GM10847 (cell line): ENCODE measurements around the gene FLNA.

Source experiments
- POLR2A ChIP-seq: IDR thresholded peaks from 2 replicates; pipeline ENCODE4 v1.6.1; 2011; ENCODE audit not compliant: insufficient read length; ENCODE audit errors: extremely low read depth

Gene FLNA

DNA sequence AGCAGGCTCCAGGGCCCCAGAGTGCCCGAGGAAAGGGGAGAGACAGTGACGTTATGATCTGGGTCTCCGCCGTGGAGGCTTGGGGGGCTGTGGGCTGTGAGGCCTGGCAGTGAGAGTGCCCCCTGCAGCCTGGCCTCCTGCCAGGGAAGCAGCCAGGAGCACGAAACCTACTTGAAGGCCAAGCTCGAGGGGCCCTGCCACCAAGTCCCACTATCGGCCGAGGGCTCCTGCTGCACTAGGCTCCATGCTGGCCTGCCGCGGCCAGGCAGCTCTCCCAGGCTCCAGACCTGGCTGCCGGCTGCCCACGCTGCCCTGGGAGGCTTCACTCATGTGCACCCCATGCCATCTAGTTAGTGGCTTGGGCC is 18.7 kb downstream of the FLNA start:
- TF ChIP-seq POLR2A, result no peak

DNA sequence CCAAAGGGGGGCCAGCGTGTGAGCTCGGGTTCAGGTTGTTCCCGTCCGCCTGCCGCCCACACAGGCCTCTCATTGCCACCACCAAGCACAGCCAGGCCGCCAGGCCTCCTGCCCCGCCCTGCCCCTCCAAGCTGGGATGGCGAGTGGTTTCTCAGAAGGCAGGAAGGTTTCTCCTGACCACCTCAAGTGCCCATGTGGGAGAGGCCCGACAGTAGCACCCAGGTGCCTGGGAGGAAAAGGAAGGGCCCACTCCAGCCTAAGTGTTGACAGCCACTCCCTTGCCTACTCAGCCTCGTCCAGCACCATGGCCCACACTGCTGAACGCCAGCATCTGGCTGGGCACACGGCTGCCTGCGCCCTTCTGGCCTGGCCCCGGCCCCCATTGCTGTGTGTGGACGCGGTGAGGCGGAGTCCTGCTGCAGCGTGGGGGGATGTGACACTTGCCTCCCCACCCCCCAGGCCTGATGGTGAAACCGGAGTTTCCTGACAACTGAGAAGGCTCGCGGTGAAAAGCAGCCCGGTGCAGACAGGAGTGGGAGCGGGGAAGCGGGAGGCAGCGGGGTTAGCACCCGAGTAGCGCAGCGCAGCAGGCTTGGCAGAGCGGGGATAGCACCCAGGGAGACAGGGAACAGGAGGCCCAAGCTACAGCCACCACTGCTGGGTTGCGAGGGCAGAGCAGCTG is 19.2 kb downstream of the FLNA start:
- no peak for TF ChIP-seq POLR2A

DNA sequence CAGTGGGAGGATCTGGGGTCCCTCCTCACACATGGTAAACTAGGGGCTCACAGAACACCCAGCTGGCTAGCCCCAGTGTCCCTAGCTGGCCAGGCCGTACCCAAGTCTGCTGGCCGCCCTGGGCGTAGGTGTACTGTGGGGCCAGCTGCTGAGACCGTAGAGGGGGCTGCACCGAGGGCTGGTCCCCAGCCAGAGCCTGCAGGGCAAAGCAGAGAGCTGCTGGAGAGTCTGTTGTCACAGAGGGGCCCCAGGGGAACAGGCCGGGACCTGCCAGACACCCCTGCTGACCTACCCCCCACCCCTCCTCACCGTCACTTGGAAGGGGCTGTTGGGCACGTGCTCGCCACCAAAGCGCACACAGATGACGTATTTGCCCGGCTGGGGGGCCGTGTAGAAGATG is 19.9 kb downstream of the FLNA start:
- TF ChIP-seq POLR2A, result no peak

DNA sequence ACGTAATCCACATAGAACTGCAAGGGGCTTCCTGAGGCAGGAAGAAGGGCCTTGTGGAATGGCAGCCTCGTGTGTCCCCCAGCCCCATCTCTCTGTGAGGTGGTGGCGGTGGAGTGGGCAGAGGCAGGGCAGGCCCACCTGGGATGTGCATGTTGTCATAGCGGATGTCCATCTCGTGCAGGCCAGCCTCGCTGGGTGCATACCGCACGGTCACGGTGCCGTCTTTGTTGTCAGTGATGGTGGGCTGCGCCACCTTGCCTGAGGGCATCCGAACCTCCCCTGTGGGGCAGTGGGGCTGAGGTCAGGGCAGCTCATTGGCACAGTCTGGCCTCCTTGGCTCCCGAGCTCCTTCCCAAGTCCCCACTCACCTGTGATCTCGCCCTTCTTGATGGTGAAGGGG is 20.4 kb downstream of the FLNA start:
- no peak for TF ChIP-seq POLR2A

DNA sequence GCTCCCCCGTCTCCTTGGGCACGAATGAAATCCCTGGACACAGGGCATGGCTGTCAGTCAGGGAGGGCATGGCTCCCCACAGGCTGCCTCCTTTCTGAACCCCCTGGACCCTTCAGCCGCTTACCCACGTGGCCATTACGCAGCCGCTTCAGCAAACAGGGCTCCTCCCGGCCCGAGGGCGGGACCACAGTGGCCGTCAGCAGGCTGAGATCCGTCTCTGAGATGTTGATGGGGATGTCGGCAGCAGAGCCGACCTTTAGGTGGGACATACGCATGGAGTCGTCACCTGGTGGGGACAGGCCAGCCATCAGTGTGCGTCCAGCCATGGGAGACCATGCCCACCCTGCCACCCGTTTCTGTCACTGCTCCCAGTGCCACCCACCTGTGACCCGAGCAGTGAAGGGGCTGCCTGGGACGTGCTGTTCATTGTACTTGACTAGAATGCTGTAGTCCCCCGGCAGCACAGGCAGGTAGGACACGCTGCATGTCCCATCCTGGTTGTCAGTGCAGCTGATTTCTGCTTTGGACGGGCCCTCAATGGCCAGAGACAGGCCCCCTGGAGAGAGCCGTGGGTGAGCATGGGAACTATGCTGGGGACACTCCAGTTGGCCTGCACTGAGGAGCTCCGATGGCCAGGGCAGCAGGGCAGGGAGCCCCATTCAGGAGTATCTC is 21.1 kb downstream of the FLNA start:
- TF ChIP-seq POLR2A, result no peak

DNA sequence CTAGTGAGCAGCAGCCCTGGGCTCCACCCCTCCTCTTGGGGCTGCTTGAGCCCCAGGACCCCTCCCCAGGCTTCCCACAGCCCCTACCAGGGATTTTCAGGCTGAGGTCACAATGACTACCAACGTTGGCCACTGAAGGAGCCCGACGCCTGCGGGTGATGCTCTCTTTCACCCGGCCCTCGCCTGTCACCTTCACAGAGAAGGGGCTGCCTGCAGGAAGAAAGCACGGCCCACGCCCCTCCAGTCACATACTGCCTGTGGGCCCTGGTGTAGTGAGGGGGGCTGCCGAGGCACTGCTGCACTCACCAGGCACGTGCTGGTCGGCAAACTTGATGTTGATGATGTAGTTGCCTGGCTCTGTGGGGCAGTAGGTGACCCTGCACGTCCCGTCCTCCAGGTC is 22.0 kb downstream of the FLNA start:
- TF ChIP-seq POLR2A, result no peak

DNA sequence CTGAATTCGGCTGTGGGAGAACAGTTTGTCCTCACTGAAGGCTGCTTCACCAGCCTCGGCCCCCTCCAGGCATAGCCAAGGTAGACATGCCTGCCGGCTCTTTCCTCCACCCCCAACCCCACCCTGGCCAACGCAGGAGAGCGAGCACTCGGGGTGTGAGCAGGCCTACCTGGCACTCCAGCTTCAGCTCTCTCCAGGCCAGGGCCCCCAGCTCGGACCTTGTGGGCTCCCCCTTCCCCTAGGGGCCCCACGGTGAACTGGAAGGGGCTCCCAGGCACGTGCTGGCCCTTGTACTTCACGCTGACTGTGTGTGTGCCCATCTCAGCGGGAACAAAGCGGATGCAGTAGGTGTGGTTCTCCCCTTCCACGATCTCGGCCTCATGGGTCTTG is 22.4 kb downstream of the FLNA start:
- no peak for TF ChIP-seq POLR2A

DNA sequence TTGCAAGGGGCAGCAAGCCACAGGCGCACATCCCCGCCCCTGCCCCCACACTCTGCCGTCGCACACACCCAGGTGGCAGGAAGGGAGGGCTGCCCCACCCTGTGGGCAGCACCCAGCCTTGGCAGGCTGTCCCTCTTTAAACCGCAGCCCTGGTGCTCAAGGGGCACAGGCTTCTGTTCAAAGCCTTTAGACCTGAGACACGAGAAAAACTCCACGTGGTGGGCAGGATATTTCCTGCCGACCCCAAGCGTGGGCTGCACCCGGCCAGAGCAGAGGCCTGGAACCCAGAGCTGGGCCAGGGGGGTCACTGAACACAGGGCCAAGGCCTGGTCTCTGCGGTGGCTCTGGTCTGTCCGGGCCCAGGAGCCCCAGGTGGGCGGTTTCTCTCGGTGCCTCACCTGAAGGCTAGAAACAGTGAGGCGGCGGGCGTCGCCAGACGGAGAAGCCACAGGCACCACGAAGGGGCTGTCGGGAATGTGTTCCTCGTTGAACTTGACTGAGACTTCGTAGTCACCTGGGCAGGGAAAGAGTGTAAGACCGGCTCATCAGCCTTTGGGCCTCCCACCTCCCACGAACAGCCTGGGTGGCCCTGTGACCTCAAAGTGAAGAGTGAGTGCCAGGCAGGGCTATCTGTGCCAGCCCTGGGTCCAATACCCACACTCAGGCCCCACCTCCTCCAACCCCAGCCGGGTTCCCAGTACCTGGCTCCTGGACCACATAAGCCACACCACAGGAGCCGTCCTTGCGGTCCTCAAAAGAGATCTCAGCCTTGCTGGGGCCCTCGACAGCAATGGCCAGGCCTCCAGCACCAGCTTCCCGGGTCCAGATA is 23.0 kb downstream of the FLNA start:
- TF ChIP-seq POLR2A, result no peak

DNA sequence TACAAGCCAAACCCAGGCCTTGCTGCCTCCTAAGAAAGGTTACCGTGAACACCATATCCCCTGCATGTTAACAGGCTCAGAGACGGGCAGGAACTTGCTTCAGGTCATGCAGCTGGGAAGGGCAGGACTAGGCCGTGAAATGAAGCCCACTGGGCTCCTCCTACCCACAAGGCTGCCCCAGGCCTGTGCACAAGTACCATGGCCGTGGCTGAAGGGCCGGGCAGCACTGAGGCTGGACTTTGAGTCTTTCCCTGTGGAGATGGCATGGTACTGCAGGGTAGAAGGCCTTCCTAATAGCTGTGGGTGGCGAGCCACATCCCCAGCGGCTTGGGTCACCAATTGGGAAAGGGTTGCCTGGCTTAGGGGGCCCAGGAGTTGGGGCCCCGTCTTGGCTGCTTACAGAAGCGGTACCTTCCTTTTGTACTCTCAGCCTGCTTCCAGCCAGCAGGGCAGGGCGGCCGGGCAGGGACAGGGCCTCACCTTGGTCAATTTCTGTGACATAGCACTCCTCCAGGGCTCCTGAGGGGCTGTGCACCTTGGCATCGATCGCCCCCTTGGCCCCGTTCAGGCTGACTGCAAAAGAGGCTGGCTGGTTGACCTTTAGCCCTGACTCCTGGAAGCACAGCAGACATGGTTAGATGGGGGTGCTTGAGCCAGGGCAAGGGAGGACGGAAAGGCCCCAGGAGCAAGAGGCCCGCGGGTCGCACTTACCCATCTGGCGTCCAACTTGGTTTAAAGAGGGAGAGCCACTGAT is 23.8 kb downstream of the FLNA start:
- no peak for TF ChIP-seq POLR2A

DNA sequence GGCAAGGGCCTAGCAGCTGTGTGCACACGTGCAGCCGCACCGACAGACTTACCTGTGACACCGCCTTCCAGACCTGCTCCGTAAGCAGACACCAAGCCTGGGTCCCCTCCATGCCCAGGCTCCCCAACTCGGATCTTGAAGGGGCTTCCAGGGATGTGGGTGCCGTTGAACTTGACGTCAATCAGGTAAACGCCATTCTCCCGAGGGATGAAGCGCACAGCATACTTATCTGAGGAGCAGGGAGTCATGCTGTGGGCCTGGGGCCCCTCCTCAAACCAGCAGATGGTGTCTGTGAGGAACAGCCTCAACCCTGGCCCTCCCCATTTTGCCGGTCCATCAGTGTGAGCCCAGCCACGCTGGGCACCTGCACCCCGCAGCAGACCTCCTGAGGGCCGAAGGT is 24.5 kb downstream of the FLNA start:
- TF ChIP-seq POLR2A, result no peak

DNA sequence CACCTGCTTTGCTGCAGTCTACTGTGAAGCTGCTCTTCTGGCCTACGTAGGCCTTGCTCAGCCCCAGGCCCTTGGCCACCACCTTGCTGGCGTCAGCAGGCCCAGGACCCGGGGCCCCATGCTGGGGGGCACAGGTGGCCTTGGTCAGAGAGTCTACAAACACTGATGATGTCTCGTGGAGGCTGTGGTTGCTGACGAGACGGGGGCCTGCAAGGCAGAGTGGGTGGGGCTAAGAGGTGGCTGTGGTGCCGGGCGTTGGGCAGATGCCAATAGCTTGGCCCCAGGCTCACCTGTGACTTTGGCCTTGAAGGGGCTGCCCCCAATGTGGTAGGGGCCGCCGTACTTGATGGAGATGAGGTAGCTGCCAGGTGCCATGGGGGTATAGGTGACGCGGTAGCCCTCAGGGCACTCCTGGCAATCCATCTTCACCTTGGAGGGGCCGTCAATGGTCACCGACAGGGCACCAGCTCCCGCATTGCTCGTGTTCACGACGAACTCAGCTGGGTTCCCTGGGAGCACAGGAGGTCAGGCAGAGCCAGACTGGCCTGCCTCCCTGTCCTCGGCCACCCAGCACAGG is 25.0 kb downstream of the FLNA start:
- TF ChIP-seq POLR2A, result no peak

DNA sequence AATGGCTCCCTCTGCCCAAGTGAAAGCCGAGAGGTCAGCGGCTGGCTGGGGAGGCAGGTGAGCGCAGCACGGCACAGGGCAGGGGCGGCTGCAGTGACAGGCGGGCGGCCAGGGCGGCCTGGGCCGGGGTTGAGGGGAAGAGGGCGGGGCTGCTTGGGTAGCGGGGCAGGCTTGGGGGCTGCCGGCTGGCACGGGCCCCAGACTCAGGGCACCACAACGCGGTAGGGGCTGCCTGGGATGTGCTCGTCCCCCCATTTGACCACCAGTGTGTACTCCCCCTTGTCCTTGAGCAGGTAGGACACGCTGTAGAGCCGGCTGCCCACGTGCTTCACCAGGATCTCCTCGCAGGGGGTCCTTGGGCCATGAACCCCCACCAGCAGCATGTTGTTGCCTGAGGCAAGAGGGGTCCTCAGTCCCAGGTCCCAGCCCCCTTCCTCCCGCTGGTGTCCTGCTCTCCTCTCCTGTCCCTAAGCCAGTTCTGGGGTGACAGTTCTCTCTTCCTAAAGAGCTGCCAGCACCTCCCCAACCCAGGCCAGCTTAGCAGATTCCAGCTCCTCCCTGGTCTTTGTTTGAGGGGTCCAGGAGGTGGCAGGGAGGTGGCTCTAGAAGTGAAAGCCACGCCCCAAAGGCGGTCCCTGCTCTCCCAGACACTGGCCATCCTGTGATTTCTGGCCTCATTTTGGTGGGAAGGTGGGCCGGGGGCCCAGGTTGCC is 25.6 kb downstream of the FLNA start:
- TF ChIP-seq POLR2A, result no peak

DNA sequence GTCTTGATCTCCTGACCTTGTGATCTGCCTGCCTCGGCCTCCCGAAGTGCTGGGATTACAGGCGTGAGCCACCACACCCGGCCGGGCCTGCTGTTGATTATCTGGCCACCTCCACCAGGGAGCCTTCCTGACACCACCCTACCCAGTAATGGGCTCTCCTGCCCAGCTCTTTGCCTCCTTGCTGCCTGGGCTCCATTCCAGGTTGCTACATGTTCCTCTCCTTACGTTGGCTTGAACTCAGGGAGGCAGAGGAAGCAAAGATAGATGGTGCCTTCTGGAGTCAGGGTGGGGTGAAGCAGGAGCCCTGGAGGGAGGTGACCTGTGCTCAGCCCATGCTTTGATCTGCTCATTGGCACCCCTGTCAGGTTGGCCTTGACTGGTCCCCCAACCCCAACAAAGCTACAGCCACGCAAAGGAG is 26.3 kb downstream of the FLNA start:
- no peak for TF ChIP-seq POLR2A

DNA sequence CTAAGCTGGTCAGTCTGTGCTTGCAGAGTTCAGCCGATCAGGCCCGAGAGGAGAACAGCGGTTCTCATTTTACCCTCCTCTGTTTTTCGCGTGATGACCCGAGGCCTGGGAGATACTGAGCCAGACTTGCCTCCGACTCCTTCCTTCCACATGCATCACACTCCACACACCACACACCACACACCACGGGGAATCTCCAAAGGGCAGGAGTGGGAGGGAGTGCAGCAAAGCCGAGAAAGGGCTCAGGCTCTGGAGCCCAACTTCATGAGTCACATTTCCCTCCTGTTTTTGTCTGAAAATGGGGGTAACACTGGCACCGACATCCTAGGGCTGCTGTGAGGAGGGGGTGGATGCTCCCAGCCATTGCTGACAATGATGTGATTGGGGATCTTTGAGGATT is 39.9 kb downstream of the FLNA start:
- no peak for TF ChIP-seq POLR2A
